ENCODE results near the gene ARRDC5. TPM values are rescaled to one million over a fixed set of nuclear protein-coding genes. Genes with fewer than 3 reads are reported as not detected.
"Not testable (repeated sequence)": the region's sequence is repeated elsewhere in the genome, so short reads cannot be mapped to it uniquely, and the experiment has no call there.

The ARRDC5 gene
- total RNA-seq, 1 experiment from 2014 or later = not detected

DNA sequence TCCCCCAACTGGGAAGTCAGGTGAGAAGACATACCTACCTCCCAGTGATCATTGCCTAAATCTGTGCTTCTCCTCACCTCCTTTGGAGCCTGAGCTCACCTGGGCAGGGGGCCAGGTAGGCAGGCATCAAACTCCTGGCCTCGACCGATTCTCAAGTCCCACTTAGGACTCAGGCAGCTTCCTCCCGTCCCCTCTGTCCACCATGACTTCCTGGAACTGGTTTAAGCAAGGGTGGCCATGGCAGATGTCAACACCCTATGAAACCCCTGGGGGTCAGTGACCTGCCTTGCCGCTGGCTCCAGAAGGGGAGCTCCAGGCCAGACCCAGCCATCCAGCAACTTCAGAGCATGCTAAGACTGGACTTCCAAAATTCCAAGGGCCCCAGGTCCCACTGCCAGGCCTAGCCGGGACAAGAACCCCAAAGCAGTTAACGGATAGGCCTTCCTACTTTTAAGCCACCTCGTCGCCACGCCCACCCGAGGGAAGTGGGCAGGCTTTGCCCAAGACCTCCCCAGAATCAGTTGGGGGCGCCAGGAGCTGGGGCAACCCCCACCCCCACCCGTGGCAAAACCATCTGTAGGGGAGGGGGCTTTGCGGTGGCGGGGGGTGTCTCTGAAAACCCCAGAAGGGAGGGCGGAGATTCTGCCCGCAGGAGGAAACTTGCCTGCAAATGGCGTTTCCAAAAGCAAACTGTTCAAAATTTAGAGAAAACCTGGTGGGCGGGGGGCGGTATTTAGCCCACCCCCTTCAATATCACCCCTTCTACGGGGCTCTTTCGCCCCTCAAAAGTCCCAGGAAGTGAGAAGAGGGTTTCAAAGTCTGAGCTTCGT is 35.9 kb downstream of the ARRDC5 start:
- Histone ChIP-seq H4K20me1 (ENCODE audit: insufficient read depth) (no peaks in the 10 kb centered on the region), H3K9me2 (ENCODE audit: insufficient read depth) (no peaks in the 10 kb centered on the region), H3K4me3 (peak overlapping the region; percentile 89), H3K9me3 (ENCODE audit: insufficient read depth, low read depth) (no peaks in the 10 kb centered on the region), H2AFZ (peak overlapping the region; percentile 74), H3K27me3 (ENCODE audit: insufficient read depth, low read depth) (no peaks in the 10 kb centered on the region), H3K4me2 (peak overlapping the region; percentile 77), H3K36me3 (ENCODE audit: low read depth) (no peaks in the 10 kb centered on the region), H3K79me2 (ENCODE audit: low read depth) (peaks cover 17% of the 10 kb centered on the region), H3K4me1 (replicated peaks; ENCODE audit: insufficient read depth) (peaks cover 26% of the 10 kb centered on the region), H3K27ac (no peak overlapping the region), H3F3A (ENCODE audit: insufficient read depth, low read depth) (peaks cover 26% of the 10 kb centered on the region; the same call in 1 of the 2 replicates)
- intact Hi-C loops (cut with micrococcal nuclease; ENCODE audit: unreplicated experiment) = loop anchor here (2.0 kb wide), 1 partner anchor 54 kb away; no protein-coding TSS in a partner anchor
- ChIA-PET CTCF (interaction anchor here (0.7 to 0.8 kb wide), 2 partner anchors 45 to 164 kb away, joined by 3 to 6 read pairs; no protein-coding TSS in a partner anchor), POLR2A (ENCODE audit: unreplicated experiment) (interaction anchor here (0.6 to 0.7 kb wide), 2 partner anchors 37 to 39 kb away, joined by 3 to 23 read pairs; no protein-coding TSS in a partner anchor)
- peak in 1 of 2 experiments; percentile 35 for DNase-seq
- BruUV-seq (replicated peaks) = TSS peak; percentile 68
- TF ChIP-seq, protein P1, sequence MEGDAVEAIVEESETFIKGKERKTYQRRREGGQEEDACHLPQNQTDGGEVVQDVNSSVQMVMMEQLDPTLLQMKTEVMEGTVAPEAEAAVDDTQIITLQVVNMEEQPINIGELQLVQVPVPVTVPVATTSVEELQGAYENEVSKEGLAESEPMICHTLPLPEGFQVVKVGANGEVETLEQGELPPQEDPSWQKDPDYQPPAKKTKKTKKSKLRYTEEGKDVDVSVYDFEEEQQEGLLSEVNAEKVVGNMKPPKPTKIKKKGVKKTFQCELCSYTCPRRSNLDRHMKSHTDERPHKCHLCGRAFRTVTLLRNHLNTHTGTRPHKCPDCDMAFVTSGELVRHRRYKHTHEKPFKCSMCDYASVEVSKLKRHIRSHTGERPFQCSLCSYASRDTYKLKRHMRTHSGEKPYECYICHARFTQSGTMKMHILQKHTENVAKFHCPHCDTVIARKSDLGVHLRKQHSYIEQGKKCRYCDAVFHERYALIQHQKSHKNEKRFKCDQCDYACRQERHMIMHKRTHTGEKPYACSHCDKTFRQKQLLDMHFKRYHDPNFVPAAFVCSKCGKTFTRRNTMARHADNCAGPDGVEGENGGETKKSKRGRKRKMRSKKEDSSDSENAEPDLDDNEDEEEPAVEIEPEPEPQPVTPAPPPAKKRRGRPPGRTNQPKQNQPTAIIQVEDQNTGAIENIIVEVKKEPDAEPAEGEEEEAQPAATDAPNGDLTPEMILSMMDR (conservative IDR thresholded peaks at IDR 0.05) = no peak
- no peak for TF ChIP-seq EZH2 (IDR thresholded peaks at IDR 0.05; ENCODE audit: low read depth)

GRCh38 chr19:4861147-4861546 is 41.5 kb downstream of the ARRDC5 start:
- ChIA-PET CTCF (interaction anchor here (0.6 kb wide), 1 partner anchor 9 kb away, joined by 4 read pairs; no protein-coding TSS in a partner anchor), POLR2A (ENCODE audit: unreplicated experiment) (interaction anchor here (0.6 kb wide), 1 partner anchor 652 kb away, joined by 5 read pairs; no protein-coding TSS in a partner anchor)
- no peak overlapping the region for H3K27ac ChIP-seq

GRCh38 chr19:4859697-4860096 is 43.0 kb downstream of the ARRDC5 start:
- H2AFZ ChIP-seq = no peak overlapping the region
- intact Hi-C loops (cut with micrococcal nuclease; ENCODE audit: unreplicated experiment) = no loop called here
- H3K79me2 ChIP-seq (ENCODE audit: low read depth) = peaks cover 2% of the 10 kb centered on the region; the same call in 1 of the 2 replicates
- no peaks in the 10 kb centered on the region for H3K9me2 ChIP-seq (ENCODE audit: insufficient read depth)
- no peaks in the 10 kb centered on the region for H3K9me3 ChIP-seq (ENCODE audit: insufficient read depth, low read depth)
- CTCF ChIA-PET = no interaction called here
- H3K27ac ChIP-seq = no peak overlapping the region
- H3K4me1 ChIP-seq (replicated peaks; ENCODE audit: insufficient read depth) = peaks cover 20% of the 10 kb centered on the region; the same call in 1 of the 2 replicates
- no peak for DNase-seq
- TF ChIP-seq EZH2 (IDR thresholded peaks at IDR 0.05; ENCODE audit: low read depth) = no peak
- TF ChIP-seq, protein P1 (conservative IDR thresholded peaks at IDR 0.05) = no peak
- peaks cover 8% of the 10 kb centered on the region; the same call in 1 of the 2 replicates for H3F3A ChIP-seq (ENCODE audit: insufficient read depth, low read depth)
- H3K4me2 ChIP-seq = no peak overlapping the region
- no peaks in the 10 kb centered on the region for H3K36me3 ChIP-seq (ENCODE audit: low read depth)
- H3K27me3 ChIP-seq (ENCODE audit: insufficient read depth, low read depth) = no peaks in the 10 kb centered on the region
- no peak overlapping the region for H3K4me3 ChIP-seq
- no TSS peak for BruUV-seq (replicated peaks)
- POLR2A ChIA-PET (ENCODE audit: unreplicated experiment) = no interaction called here
- peaks cover 4% of the 10 kb centered on the region; the same call in 1 of the 2 replicates for H4K20me1 ChIP-seq (ENCODE audit: insufficient read depth)

More at GRCh38 chr19:4861147-4861546, 41.5 kb downstream of the ARRDC5 start:
- H3K27me3 ChIP-seq (ENCODE audit: insufficient read depth, low read depth) = no peaks in the 10 kb centered on the region
- peaks cover 8% of the 10 kb centered on the region; the same call in 1 of the 2 replicates for H3F3A ChIP-seq (ENCODE audit: insufficient read depth, low read depth)
- no TSS peak for BruUV-seq (replicated peaks)
- H3K4me3 ChIP-seq = no peak overlapping the region
- H4K20me1 ChIP-seq (ENCODE audit: insufficient read depth) = peaks cover 4% of the 10 kb centered on the region; the same call in 1 of the 2 replicates
- peak overlapping the region; percentile 49; the same call in 1 of the 2 replicates for H3K4me2 ChIP-seq
- TF ChIP-seq, protein P1 (conservative IDR thresholded peaks at IDR 0.05) = no peak
- no peak for TF ChIP-seq EZH2 (IDR thresholded peaks at IDR 0.05; ENCODE audit: low read depth)
- H3K9me2 ChIP-seq (ENCODE audit: insufficient read depth) = no peaks in the 10 kb centered on the region
- no peaks in the 10 kb centered on the region for H3K9me3 ChIP-seq (ENCODE audit: insufficient read depth, low read depth)
- no peak overlapping the region for H2AFZ ChIP-seq
- intact Hi-C loops (cut with micrococcal nuclease; ENCODE audit: unreplicated experiment) = no loop called here
- DNase-seq = peak; percentile 58 to 83
- H3K79me2 ChIP-seq (ENCODE audit: low read depth) = peaks cover 5% of the 10 kb centered on the region
- peaks cover 20% of the 10 kb centered on the region; the same call in 1 of the 2 replicates for H3K4me1 ChIP-seq (replicated peaks; ENCODE audit: insufficient read depth)
- no peaks in the 10 kb centered on the region for H3K36me3 ChIP-seq (ENCODE audit: low read depth)

DNA sequence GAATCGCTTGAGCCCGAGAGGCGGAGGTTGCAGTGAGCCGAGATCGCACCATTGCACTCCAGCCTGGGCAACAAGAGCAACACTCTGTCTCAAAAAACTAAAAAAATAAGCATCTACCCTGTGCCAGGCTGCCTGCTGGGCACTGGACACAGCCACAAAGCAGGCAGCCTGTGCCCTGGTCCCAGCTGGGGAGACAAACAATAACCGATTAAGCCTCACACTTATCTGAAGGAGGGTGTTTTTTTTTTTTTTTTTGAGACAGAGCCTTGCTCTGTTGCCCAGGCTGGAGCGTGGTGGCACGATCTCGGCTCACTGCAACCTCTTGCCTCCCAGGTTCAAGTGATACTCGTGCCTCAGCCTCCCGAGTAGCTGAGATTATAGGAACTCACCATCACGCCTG is 46.2 kb downstream of the ARRDC5 start:
- H4K20me1 ChIP-seq (ENCODE audit: insufficient read depth); CTCF ChIA-PET; H3K79me2 ChIP-seq (ENCODE audit: low read depth); H3K4me2 ChIP-seq; intact Hi-C loops (cut with micrococcal nuclease; ENCODE audit: unreplicated experiment); DNase-seq; H3K4me1 ChIP-seq (replicated peaks; ENCODE audit: insufficient read depth); BruUV-seq (replicated peaks); H3K9me3 ChIP-seq (ENCODE audit: insufficient read depth, low read depth); H3K27me3 ChIP-seq (ENCODE audit: insufficient read depth, low read depth); H3K9me2 ChIP-seq (ENCODE audit: insufficient read depth); H3K27ac ChIP-seq; H2AFZ ChIP-seq; H3F3A ChIP-seq (ENCODE audit: insufficient read depth, low read depth); H3K36me3 ChIP-seq (ENCODE audit: low read depth); H3K4me3 ChIP-seq: not testable (repeated sequence)
- POLR2A ChIA-PET (ENCODE audit: unreplicated experiment) = interaction anchor here (0.7 kb wide), 1 partner anchor 143 kb away, joined by 3 read pairs; no protein-coding TSS in a partner anchor

DNA sequence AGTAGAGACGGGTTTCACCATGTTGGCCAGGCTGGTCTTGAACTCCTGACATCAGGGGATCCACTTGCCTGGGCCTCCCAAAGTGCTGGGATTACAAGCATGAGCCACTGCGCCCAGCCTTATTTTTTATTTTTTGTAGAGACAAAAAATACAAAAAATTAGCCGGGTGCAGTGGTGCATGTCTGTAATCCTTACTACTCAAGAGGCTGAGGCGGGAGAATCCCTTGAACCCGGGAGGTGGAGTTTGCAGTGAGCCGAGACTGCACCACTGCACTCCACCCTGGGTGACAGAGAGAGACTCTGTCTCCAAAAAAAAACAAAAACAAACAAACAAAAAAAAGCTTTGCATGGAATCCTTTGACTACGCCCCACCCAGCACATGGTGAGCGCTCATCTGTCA is 49.2 kb downstream of the ARRDC5 start:
- H3K4me3 ChIP-seq; H3F3A ChIP-seq (ENCODE audit: insufficient read depth, low read depth); H3K9me2 ChIP-seq (ENCODE audit: insufficient read depth); intact Hi-C loops (cut with micrococcal nuclease; ENCODE audit: unreplicated experiment); H3K4me1 ChIP-seq (replicated peaks; ENCODE audit: insufficient read depth); H3K79me2 ChIP-seq (ENCODE audit: low read depth); DNase-seq; H3K9me3 ChIP-seq (ENCODE audit: insufficient read depth, low read depth); H3K27ac ChIP-seq; H3K4me2 ChIP-seq; H3K27me3 ChIP-seq (ENCODE audit: insufficient read depth, low read depth); H2AFZ ChIP-seq; H3K36me3 ChIP-seq (ENCODE audit: low read depth); H4K20me1 ChIP-seq (ENCODE audit: insufficient read depth); BruUV-seq (replicated peaks); POLR2A ChIA-PET (ENCODE audit: unreplicated experiment); CTCF ChIA-PET: not testable (repeated sequence)
